NCI-H446 treated with DMSO at 0.1 percent for 48 hours (cell line): Measurements from ENCODE around the gene KRTAP10-5.
"Not testable (repeated sequence)": the region's sequence is repeated elsewhere in the genome, so short reads cannot be mapped to it uniquely, and the experiment has no call there.

ENCODE experiments used
- DNase-seq: peaks from one replicate; lab custom pipeline; 2025; lab: John Stamatoyannopoulos, UW

The KRTAP10-5 gene

DNA sequence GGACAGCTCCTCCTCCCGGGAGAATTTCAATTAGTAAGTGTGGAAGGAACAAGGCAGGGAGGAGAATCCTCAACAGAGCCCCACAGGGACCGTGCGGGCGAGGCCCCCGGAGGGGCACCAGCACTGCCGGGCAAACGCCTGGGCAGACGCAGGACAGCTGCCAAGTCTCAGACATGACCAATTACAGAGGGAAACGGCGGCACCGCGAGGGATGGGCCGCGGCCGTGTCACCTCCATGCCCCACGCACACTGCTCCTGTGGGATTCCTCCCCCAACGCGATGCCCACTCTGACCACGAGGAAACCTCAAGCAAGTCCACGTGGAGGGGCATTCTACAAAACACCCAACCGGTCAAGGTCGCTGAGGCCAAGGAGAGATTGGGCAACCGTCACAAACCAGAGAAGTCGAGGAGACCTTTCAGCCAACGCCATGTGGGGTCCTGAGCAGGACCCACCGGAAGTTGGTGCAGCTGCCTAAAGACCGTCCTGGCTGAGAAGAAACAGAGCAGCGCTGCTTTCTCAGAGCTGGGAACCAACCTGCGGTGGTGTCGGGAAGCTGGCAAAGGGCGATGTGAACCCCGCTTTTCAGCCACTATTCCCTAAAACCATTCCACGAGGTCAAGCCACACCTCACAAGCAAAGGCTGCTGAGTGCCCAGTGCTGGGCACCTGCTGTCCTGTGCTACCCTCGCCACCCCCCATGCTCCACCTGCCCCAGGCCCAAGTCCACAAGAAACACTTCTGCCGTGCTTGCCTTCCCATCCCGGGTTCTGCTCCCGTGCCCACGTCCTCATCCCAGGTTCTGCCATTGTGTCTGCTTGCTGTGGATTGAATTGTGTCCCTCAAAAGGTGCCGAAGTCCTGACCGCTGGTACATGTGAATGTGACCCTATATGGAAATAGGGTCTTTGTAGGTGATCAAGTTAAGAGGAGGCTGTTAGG lies 8.3 kb downstream of the KRTAP10-5 start:
- no peak for DNase-seq

DNA sequence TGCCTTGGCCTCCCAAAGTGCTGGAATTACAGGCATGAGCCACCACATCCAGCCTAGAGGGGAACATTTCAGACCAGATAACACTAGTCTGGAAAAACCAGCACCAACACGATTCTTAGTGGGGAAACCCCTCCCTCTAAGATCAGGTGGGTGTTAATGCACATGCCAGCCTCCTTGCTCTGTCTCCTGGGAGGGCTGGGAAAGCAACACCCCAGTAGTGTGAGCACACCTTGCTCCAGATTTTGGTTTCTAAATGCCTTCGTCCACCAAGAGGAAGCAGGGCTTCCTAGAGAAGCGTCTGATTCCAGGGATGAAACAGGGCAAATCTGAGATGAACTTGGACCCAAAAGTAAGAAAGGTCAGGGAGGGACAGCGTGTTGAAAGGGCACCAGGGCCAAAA lies 9.1 kb downstream of the KRTAP10-5 start:
- DNase-seq, result no peak

DNA sequence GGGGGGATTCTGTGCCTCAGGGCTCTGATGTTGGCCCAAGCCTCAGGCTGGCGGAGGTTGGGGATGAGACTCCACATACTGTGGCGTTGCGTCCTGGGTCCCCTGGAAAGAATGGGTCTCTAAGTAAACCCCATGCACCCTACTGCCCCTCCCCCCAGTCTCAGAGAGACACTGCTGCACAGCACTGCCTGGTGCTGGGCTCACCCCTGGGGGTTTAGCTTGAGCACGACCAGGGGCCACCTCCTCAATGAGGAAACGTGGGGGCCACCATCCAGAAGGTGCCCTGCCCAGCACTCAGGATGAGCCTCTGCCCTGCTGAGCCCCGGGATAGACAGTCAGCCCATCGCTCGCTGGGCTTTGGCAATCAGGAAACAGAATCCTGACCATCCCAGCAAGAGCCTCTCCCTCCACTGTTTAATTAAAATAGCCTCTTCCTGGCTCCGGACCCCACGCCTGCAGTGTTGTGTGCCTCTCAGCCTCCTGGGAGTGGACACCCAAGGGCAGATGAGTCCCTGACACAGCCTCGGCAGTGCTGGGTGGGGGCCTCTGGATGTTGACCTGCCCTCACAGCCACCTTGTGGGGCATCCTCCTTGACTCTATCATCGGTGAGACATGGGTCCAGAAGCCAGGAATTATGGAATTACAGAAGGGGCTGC lies 10.4 kb downstream of the KRTAP10-5 start:
- no peak for DNase-seq

DNA sequence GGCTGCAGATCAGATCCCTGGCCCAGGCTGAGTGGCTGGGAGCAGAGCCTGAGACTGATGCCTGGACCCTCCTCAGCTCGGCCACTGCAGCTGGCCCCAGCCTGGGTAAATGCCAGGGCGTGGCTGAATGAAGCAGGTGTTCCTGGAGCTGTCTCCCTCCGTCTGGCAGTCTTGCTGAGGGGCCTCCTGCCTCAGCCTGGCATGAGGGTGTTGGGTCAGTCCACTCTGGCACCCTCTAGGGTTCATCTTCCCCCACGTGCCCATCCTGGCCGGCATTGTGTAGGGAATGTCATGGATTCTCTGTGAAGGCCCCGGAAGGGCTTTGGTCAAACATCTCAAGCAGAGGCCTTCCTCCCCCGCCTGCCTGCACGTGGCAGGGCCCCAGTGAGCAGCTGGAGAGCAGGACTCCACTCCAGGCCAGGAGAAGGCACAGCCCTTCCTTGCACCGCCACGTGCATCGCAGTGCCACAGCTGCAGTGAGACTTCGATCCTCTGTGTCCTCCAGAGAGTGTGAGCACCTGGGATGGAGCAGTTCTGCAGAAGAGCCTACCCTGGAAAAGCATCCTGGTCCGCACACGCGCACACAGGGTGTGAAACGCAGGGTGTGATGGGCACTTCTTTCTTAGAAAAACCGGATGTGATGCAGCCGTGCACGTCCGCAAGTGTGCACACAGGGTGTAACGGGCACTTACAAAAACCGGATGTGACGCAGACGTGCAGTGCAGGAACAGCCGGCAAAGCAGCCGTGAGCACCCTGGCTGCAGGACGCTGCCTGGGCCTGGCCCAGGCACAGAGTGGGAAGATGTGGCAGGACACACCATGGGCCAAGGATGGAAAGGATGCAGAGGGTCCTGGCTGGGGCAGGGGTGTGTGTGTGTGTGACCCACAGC lies 11.5 kb downstream of the KRTAP10-5 start:
- DNase-seq, result no peak

DNA sequence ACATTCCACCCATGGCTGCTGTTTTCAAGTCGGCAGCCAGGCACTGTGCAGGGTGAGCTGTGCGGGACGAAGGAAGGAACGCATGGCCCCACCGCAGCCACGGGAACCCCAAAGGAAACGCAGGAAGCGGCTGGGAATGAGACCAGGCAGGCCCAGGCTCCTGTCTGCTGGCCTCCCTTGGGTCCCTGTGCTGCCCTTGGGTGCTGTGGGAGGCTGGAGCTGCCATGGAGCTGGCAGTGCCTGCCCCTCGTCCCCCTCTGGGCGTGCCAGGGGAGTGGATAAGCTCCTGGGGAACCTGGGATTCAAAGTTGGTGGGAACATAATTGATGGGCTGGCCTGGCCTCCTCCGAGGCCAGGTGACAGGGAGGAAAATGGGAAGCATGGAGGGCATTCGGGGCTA lies 12.1 kb downstream of the KRTAP10-5 start:
- DNase-seq, result no peak

DNA sequence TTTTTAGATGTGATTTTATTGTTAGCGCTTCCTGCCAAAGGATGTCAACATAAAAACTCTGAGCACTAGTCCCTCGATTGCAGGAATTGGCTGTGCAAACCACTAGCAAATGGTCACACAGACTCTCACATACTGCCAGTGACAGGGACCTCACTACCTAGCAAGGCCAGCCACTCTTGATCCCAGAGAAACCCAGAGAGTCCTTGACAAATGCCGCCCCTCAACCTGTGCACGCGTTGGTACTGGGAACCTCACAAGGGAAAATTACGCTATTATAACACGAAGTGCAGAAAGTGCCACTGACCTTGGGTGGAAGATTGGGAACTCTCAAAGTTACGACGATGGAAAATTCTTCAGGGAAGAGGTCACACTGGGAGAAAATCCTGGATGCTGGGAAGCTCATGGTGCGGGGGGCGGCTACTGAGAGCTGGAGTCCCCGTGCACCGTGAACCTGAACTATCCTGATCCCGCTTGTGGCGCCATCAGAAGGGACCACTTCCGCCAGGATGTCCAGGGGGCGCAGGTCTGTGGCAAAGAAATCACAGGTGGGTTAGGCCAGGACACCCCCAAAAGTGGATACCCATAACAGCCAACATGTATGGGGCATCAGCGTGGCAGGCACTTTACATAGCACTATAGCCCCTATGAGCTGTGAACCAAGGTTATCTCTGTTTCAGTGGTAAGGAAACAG lies 12.8 kb downstream of the KRTAP10-5 start:
- no peak for DNase-seq

DNA sequence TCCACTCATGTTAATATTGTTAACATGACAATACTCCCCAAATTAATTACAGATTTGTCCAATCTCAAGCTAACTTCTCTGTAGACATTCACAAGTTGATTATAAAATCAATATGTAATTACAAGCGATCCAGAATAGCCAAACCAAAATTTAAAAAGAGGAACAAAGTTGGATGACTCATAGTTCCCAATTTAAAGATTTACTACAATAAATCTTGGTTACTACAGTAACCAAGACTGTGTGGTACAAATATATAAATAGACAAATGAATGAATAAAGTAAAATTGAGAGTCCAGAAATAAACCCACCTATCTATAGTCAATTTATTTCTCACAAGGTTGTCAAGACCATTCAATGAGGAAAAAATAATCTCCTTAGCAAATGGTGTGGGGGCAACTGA lies 14.0 kb downstream of the KRTAP10-5 start:
- no peak for DNase-seq

DNA sequence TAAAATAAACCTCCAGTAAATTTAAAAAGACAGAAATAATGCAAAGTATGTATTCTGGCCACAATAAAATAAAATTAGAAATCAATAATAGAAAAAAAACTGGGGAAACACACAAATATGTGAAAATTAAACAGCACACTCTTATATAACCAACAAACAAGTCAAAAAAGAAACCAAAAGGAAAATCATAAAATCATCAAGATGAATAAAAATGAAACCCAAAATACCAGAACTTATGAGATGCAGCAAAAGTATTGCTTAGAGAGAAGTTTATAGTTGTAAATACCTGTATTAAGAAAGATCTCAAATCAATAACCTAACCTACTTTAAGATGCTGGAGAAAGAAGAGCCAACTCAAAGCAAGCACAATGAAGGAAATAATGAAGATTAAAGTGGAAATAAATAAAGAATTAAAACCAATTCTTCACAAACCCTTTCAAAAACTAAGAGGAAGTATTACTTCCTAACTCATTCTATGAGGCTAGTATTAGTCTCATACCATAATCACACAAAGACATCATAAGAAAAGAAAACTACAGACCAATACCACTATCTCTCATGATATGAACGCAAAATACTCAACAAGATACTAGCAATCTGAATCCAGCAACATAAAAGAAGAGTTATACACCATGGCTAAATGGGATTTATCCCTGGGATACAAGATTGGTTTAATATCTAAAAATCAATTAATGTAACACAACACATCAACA lies 15.4 kb downstream of the KRTAP10-5 start:
- DNase-seq, result no peak

DNA sequence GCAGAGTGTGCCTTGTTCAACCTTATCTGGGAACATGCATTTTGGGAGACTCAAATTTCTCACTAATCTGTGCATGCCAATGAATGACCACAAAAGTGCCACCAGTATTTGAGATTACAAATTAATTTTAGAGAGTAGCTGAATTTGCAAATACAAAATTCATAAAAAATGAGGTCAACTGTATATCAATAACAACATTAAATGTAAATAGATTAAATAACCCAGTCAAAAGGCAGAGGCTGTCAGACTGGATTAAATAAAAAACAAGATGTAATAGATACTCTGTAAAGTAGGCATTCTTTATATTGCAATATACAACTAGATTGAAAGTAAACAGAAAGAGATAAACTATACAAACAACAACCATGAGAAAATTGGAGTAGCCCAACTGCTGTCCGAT lies 16.3 kb downstream of the KRTAP10-5 start:
- DNase-seq, result no peak

DNA sequence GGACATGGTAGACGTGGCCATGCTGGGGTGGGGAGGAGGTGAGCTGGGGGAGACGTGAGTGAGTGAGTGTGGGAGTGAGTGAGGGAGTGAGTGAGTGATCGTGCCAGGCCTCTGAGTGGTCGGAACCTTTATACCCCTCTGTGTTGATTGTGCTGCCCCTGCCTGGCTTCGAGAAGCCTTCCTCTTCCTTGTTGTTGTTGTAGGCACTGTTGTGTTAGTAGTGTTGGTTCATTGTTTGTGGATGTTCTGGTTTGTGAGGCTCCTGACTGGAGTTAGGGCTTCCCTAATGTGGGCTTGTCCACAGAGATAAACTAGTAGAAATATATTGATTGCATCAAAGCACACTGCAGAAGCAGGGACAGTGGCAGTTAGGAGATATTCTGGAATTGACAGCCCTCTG lies 21.7 kb downstream of the KRTAP10-5 start, which contains the start of gene KRTAP10-3:
KRTAP10-3 (minus strand) TSS at position 101 of the 400 bp plus-strand sequence; CDS start at position 21, 80 bp downstream.
- no peak for DNase-seq

DNA sequence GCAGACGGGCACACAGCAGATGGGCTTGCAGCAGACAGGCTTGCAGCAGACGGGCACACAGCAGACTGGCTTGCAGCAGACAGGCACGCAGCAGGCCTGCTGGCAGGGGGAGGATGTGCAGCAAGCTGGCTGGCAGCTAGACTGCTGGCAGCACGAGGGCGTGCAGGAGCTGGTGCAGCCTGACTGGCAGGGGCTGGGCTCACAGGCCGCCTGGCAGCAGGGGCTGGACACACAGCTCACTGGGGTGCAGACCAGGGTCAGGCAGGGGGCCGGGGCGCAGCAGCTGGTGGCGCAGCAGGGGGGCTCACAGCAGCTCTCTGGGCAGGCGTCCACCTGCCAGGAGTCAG lies 22.1 kb downstream of the KRTAP10-5 start:
- not testable (repeated sequence) for DNase-seq

DNA sequence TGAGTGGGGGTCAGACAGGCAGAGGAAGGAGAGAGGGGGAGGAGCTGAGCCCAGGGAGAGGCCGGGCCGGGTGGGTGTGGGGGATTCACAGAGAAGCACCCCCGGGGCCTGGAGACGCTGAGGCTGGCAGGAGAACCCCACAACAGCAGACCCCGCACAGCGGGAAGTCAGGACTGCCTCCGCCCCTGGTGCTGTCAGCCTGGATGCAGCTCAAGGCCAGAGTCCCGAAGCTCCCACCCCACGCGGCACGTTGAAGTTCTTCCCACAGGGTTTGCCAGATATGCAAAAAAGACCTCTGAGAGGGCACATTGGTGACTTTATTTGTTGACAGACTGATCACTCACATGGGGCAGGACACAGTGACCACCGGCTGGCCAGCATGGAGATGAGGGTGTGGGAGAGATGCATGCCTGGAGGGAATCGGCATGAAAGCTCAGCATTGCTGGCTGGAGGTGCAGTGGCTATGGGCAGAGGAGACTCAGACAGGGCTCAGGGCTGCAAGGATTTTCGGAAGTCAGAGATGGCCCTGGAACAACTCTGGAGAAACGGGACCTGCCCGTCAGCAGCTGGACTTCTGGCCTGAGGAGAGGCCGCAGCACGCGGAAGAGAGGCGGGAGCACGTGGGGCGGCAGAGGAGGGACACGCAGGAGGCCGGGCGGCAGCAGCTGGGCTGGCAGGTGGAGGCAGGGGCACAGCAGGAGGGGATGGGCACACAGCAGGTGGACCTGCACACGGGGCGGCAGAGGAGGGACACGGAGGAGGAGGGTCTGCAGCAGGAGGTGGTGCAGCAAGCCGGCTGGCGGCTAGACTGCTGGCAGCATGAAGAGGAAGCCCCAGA lies 22.7 kb downstream of the KRTAP10-5 start:
- DNase-seq, result no peak

DNA sequence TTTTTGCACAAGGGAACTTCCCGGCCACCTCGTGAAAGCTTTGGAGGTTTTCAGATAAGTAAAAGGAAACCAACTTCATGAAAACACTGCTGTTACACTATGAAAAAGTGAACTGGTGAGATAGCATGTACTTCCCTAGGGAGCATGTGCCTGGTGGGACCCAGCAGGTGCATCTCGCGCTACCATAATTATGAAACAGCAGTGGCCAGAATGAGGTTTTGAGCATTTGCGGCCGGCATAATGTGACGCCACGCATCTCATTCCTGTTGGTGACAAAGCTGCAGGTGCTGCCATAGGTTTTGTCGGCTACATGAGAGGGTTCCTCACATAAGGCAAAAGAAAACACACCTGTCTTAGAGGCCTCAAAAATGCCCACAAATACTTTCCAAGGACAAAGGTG lies 23.5 kb downstream of the KRTAP10-5 start:
- DNase-seq, result no peak

DNA sequence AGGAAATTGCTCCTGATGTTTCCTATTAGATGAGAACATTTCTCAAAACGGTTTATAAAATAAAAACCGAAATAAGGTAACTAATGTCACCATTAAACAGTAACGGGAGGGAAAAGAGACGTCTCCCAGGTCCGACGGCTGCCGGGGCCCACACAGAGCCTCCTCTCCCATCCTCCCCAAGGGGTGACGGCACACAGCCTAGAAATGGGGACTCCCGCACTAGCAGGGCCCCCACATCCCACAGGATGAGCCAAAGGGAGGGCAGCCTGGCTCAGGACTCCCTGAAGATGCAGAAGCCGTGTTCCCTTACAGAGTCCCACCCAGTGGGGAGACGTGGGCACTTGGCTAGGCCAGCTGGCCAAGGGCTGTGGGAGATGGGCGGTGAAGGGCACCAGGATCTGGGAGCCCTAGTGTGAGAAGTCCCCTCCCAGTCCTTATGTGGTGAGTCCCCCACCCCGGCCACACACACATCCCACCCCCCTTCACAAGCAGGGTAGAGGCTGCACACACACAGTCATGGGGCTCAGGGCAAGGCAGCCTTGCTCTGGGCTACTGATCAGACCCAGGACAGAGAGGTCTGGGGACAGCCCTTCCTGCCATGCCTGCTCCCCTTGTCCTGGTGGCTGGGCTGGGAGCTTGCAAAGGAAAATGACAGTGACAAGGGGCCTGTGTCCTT lies 25.1 kb downstream of the KRTAP10-5 start:
- DNase-seq, result no peak

DNA sequence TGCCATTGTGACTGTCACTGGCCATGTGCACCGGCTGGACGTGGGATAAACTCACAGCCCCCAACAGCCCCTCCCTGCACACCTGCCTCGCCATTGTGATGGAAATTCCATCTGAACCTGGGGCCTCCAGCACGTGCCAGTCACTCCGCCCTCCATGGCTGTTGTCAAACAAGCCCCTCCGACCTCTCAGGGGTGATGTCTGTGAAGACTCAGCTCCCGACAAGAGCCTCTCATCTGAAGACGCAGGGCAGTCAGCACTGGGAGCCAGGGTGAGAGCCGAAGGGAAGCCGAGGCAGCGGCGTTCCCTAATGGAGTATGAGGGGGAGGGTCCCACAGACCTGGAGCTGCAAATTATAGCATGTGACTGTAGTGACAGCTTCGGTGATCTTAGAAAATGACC lies 27.7 kb downstream of the KRTAP10-5 start:
- DNase-seq, result no peak

DNA sequence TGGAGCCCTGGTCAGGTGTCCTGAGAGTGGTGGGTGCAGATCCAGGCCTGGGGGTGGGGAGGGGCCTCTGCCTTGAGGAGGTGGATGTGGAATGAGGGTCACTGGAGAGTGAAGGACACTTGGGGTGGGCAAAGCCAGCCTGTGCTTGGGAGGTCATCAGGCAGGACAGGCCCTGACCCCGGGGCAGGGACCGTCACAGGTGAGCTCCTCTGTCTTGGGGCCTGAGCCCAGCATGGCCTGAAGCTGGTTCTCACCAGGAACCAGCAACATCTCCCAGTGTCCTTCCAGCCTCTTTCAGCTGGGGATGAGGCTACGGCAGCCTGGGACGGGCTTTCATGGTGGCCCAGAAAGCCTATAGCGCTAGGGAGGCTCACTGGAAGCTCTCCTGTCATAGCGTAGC lies 28.3 kb downstream of the KRTAP10-5 start:
- DNase-seq, result no peak

DNA sequence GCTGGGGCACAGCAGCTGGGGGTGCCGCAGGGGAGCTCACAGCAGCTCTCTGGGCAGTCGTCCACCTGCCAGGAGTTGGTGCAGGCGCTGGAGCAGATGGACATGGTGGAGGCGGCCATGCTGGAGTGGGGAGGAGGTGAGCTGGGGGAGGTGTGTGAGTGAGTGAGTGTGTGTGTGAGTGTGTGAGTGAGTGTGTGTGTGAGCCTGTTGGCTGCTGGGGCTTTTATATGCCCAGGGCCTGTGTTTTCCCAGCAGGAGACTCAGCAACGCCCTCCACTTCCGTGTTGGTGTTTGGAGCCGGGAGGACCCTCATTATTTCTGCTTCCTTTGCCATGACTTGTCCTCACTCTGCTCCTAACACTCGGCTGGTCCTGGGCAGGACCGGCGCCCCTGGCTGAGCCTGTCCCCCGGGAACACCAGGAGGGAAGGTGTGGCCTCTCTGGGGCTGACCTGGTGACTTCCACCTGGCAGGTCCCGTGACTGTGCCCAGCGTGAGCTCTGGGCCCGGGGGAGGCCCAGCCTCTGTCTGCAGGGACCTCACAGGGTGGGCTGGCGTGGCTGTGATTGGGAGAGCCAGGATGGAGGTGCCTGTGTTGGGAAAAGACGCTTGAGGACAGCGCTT lies 29.0 kb downstream of the KRTAP10-5 start, which contains the start of gene KRTAP10-2:
KRTAP10-2 (minus strand) TSS at position 166 of the 622 bp plus-strand sequence; CDS start at position 119, 47 bp downstream.
- no peak for DNase-seq

DNA sequence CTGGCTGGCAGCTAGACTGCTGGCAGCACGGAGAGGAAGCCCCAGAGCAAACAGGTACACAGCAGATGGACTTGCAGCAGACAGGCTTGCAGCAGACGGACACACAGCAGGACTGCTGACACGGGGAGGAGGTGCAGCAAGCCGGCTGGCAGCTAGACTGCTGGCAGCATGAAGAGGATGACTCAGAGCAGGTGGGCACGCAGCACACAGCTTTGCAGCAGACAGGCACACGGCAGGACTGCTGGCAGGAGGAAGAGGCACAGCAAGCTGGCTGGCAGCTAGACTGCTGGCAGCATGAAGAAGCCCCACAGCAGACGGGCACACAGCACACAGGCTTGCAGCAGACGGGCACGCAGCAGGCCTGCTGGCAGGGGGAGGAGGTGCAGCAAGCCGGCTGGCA lies 29.6 kb downstream of the KRTAP10-5 start:
- DNase-seq, result no peak

DNA sequence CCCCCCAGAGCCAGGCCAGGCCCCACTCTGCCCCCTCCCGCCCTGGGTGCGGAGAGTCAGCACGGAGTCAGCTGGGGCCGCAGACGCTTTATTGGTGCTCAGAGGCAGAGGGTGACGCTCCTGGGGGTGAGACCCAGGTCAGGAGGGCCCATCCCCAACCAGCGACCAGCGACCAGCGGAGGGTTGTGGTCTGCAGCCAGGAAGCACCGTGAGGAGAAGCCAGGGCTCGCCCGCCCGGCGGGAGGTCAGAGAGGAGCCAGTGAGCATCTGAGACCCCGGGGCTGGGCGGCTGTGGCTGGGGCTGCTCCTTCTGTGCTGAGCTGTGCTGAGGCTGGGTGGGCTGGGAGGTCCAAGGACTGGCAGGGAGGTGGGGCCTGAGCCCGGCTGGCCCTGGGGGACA lies 30.1 kb downstream of the KRTAP10-5 start:
- DNase-seq, result not testable (repeated sequence)
